Liver (tissue), 3 donors: Measurements from ENCODE around the gene E2F4.

ENCODE experiments used
- FOXA2 ChIP-seq: IDR thresholded peaks from 2 replicates; pipeline ENCODE4 v1.6.1; 2016; ENCODE audit warnings: antibody characterized with exemption
- GABPA ChIP-seq, 2 donors: IDR thresholded peaks in 1 of 2; conservative IDR thresholded peaks in 1 of 2; 2 replicates each; pipeline ENCODE4 v1.6.1; 2016; ENCODE audit warnings: antibody characterized with exemption in 2 of 2, mild to moderate bottlenecking in 1 of 2, moderate library complexity in 1 of 2
- JUND ChIP-seq, 2 donors: IDR thresholded peaks; 2 replicates each; pipeline ENCODE4 v1.6.1; 2016; ENCODE audit warnings: antibody characterized with exemption in 2 of 2
- MAX ChIP-seq: IDR thresholded peaks from 2 replicates; pipeline ENCODE4 v1.6.1; 2016; ENCODE audit warnings: antibody characterized with exemption
- RAD21 ChIP-seq, 2 donors: IDR thresholded peaks; 2 replicates each; pipeline ENCODE4 v1.6.1; 2016; ENCODE audit warnings: antibody characterized with exemption in 2 of 2, mild to moderate bottlenecking in 2 of 2
- RXRA ChIP-seq, 2 donors: IDR thresholded peaks; 2 replicates each; pipeline ENCODE4 v1.6.1; 2017 to 2018; ENCODE audit warnings: antibody characterized with exemption in 2 of 2, mild to moderate bottlenecking in 1 of 2
- SP1 ChIP-seq: IDR thresholded peaks from 2 replicates; pipeline ENCODE4 v1.6.1; 2018; ENCODE audit warnings: antibody characterized with exemption, mild to moderate bottlenecking
- TAF1 ChIP-seq: conservative IDR thresholded peaks from 2 replicates; pipeline ENCODE4 v1.6.1; 2016; ENCODE audit warnings: antibody characterized with exemption, mild to moderate bottlenecking
- YY1 ChIP-seq: IDR thresholded peaks from 2 replicates; pipeline ENCODE4 v1.6.1; 2016; ENCODE audit warnings: antibody characterized with exemption, mild to moderate bottlenecking
- TF ChIP-seq, protein P1 (sequence below): fragments of 150-350 bp; IDR thresholded peaks from 2 replicates; pipeline ENCODE4 v1.5.1; 2017; ENCODE audit warnings: improper control_type of control experiment, low read depth, low read length; ENCODE audit not compliant: missing input control
- TF ChIP-seq, protein P2 (sequence below): IDR thresholded peaks from 2 replicates; pipeline ENCODE4 v1.6.1; 2016; ENCODE audit warnings: antibody characterized with exemption, mild to moderate bottlenecking
- TF ChIP-seq, protein P3 (sequence below): IDR thresholded peaks from 2 replicates; pipeline ENCODE4 v1.6.1; 2016; ENCODE audit warnings: antibody characterized with exemption
- donor health status: healthy.
- donor health status: healthy.

DNA sequence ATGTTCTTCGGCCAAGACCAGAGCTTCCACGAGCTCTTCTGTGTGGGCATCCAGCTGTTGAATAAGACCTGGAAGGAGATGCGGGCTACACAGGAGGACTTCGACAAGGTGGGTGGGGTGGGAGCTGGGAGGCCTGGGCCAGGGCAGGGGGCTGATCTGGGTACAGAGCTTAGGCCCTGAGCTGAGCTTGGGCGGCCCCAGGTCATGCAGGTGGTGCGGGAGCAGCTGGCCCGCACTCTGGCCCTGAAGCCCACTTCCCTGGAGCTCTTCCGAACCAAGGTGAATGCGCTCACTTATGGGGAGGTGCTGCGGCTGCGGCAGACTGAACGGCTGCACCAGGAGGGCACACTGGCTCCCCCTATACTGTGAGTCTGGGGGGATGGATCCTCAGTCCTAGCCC lies 10.5 kb downstream of the E2F4 start:
- TF ChIP-seq, protein P1, sequence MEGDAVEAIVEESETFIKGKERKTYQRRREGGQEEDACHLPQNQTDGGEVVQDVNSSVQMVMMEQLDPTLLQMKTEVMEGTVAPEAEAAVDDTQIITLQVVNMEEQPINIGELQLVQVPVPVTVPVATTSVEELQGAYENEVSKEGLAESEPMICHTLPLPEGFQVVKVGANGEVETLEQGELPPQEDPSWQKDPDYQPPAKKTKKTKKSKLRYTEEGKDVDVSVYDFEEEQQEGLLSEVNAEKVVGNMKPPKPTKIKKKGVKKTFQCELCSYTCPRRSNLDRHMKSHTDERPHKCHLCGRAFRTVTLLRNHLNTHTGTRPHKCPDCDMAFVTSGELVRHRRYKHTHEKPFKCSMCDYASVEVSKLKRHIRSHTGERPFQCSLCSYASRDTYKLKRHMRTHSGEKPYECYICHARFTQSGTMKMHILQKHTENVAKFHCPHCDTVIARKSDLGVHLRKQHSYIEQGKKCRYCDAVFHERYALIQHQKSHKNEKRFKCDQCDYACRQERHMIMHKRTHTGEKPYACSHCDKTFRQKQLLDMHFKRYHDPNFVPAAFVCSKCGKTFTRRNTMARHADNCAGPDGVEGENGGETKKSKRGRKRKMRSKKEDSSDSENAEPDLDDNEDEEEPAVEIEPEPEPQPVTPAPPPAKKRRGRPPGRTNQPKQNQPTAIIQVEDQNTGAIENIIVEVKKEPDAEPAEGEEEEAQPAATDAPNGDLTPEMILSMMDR = no peak
- TF ChIP-seq TAF1 (no peak), RAD21 (IDR thresholded peaks at IDR 0.05) (no peak), MAX (no peak), RXRA (IDR thresholded peaks at IDR 0.05) (no peak), YY1 (no peak), JUND (IDR thresholded peaks at IDR 0.05) (no peak), GABPA (IDR thresholded peaks at IDR 0.05 in 1 of 2, conservative IDR thresholded peaks at IDR 0.05 in 1 of 2) (no peak), FOXA2 (no peak), SP1 (no peak)
- TF ChIP-seq, protein P2, sequence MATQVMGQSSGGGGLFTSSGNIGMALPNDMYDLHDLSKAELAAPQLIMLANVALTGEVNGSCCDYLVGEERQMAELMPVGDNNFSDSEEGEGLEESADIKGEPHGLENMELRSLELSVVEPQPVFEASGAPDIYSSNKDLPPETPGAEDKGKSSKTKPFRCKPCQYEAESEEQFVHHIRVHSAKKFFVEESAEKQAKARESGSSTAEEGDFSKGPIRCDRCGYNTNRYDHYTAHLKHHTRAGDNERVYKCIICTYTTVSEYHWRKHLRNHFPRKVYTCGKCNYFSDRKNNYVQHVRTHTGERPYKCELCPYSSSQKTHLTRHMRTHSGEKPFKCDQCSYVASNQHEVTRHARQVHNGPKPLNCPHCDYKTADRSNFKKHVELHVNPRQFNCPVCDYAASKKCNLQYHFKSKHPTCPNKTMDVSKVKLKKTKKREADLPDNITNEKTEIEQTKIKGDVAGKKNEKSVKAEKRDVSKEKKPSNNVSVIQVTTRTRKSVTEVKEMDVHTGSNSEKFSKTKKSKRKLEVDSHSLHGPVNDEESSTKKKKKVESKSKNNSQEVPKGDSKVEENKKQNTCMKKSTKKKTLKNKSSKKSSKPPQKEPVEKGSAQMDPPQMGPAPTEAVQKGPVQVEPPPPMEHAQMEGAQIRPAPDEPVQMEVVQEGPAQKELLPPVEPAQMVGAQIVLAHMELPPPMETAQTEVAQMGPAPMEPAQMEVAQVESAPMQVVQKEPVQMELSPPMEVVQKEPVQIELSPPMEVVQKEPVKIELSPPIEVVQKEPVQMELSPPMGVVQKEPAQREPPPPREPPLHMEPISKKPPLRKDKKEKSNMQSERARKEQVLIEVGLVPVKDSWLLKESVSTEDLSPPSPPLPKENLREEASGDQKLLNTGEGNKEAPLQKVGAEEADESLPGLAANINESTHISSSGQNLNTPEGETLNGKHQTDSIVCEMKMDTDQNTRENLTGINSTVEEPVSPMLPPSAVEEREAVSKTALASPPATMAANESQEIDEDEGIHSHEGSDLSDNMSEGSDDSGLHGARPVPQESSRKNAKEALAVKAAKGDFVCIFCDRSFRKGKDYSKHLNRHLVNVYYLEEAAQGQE = no peak
- TF ChIP-seq, protein P3, sequence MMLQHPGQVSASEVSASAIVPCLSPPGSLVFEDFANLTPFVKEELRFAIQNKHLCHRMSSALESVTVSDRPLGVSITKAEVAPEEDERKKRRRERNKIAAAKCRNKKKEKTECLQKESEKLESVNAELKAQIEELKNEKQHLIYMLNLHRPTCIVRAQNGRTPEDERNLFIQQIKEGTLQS = no peak
